MV-4-11 (cell line): ENCODE measurements around the gene COX4I2.
A peak's percentile ranks its signal among the peaks of the same experiment; 100 is the strongest.
"Not testable (repeated sequence)": the region's sequence is repeated elsewhere in the genome, so short reads cannot be mapped to it uniquely, and the experiment has no call there.

Source experiments
- DNase-seq: peaks from one replicate; lab custom pipeline; 2025; lab: John Stamatoyannopoulos, UW

Gene COX4I2

GRCh38 chr20:31637660-31638059 lies at the start of gene COX4I2:
TSS of gene COX4I2 (plus strand) at chr20:31637912. CDS start at chr20:31639018, 1,106 bp downstream.
- DNase-seq = no peak

GRCh38 chr20:31590717-31591225 lies 46.9 kb upstream of the COX4I2 start:
- DNase-seq = no peak

GRCh38 chr20:31593221-31594001 lies 44.3 kb upstream of the COX4I2 start:
- peak; percentile 70 for DNase-seq

- no peak for DNase-seq
These were observed 43.6 kb upstream of the COX4I2 start for GRCh38 chr20:31594002-31594557.

DNA sequence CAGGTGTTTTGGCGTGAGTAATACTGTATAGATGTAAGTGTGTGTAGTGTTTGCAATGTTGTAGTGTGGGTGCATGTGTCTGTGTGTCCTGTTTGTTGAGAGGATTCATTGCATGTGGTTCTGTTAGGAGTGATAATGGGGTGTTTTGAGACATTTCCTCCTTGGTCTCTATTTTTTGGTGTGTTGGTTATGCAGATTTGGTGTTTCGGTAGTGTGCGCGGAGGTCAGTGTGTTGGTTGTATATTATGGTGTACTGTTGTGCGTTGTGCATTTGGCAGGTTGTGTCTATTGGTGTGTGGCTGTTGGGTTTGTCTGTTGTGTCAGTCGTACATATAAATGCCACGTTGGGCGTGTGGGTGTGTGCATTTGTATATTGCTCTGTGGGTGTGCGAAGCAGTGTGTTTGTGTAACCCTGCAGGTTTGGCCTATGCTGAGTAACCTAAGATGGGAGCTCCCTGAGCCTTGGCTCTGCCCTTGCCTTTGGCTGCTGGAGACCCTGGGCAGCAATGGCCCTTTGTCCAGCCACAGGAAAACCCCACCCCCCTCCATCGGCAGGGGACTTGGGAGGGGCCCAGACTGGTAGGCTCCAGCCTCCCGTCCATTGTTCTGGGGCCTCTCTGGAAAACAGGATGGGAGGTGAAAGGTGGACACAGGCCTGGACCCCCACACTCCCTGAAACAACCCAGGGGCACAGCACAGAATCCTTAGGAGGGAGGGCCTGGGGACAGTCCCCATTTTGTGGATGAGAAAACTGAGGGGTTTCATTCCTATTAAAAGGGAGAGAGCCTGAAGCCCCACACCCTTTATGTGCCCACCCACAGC lies 42.9 kb upstream of the COX4I2 start:
- DNase-seq = no peak

GRCh38 chr20:31595380-31595653 lies 42.4 kb upstream of the COX4I2 start:
- DNase-seq = no peak

- peak; percentile 40 for DNase-seq
These were observed 41.9 kb upstream of the COX4I2 start for GRCh38 chr20:31595654-31596411.

GRCh38 chr20:31596412-31596715 lies 41.3 kb upstream of the COX4I2 start:
- not testable (repeated sequence) for DNase-seq

DNA sequence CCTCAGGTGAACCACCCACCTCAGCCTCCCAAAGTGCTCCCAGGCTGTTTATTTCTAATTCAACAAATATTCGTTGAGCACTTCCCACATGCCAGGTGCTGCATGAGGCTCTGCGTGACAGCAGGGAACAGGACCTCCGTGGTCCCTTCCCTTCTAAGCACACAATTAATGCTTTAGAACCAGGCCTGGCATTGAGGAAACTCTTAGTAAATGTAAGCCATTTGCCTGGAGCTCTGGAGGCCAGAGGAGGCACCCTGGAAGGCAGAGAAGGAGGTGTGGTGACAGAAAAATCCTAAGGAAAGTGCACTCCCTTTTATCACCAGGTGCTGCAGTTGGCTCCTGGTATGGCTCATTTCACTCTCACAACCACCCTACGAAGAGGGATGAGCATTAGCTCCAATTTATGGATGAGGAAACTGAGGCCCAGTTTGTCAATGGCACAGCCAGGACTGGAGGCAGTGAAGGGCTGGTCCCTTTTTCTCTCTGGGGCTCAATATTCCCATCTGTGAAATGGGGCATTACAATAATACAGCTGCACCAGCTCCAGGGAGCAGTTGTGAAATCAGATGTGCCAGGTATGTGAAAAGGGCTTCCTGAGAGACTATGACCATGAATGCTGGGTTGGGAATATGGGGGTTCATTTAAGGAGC lies 40.8 kb upstream of the COX4I2 start:
- no peak for DNase-seq

GRCh38 chr20:31597481-31597855 lies 40.2 kb upstream of the COX4I2 start:
- DNase-seq = no peak

GRCh38 chr20:31602431-31602778 lies 35.3 kb upstream of the COX4I2 start:
- DNase-seq = no peak

GRCh38 chr20:31602779-31603441 lies 34.8 kb upstream of the COX4I2 start:
- peak; percentile 77 for DNase-seq

- peak; percentile 87 for DNase-seq
These were observed 33.7 kb upstream of the COX4I2 start for GRCh38 chr20:31603822-31604566.

DNA sequence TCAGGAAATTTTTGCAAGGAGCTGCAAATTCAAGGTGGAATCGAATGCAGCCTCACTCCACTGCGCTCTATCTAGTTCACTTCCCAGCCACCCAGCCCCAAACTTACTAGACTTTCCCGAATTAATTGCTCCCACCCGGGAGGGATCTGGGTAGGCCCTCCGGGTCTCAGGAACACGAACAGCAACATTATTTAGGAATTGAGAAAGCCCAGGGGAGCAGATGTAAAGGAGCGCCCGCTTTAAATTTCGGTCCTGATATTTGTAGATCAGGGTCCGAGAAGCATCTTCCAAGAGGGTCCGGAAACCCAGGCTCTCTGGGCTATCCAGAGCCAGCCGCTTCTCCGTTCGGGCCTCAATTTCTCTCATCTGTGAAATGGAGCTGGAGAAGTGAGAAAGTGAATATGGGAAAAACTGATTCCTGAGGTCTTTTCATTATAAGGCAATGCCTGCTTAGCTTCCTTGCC lies 33.1 kb upstream of the COX4I2 start:
- no peak for DNase-seq

GRCh38 chr20:31605031-31605901 lies 32.4 kb upstream of the COX4I2 start, which contains the start of gene ID1:
TSS of gene ID1 (plus strand) at chr20:31605289. CDS start at chr20:31605388, 99 bp downstream.
- DNase-seq = peak; percentile 91

DNA sequence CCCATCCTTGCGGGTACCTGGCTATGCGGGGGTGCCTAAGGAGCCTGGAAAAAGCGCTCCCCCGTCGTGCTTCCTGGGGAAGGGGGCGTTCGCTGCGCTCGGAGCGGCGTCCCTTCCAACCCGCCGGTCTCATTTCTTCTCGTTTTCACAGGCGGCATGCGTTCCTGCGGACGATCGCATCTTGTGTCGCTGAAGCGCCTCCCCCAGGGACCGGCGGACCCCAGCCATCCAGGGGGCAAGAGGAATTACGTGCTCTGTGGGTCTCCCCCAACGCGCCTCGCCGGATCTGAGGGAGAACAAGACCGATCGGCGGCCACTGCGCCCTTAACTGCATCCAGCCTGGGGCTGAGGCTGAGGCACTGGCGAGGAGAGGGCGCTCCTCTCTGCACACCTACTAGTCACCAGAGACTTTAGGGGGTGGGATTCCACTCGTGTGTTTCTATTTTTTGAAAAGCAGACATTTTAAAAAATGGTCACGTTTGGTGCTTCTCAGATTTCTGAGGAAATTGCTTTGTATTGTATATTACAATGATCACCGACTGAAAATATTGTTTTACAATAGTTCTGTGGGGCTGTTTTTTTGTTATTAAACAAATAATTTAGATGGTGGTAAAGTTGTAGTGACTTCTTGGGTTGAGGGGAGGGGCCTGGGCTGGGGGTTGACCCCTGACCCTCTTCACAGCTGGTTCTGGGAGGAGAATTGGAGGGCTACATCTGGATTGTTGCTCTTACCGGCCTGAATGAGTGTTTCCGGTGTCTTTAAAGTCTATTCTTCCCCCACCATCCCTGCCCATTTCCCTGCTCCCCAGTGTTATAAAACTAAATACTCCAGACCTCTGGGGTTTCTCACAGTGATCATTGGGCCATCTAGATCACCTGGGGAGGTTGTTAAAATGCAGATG lies 31.6 kb upstream of the COX4I2 start:
- no peak for DNase-seq

GRCh38 chr20:31606804-31607639 lies 30.7 kb upstream of the COX4I2 start:
- no peak for DNase-seq
